ENCODE results near the gene MARK2.

GRCh38 chr11:63829823-63830489 is 9.0 kb upstream of the MARK2 start:
- TF ChIP-seq CTCF (IDR thresholded peaks at IDR 0.05), result peak; percentile 25; the same call in 1 of the 2 replicates
- no peak for TF ChIP-seq ZFX (IDR thresholded peaks at IDR 0.05; ENCODE audit: borderline replicate concordance)
